HG02623 (cell line): ENCODE measurements around the gene ATP11B.
A peak's percentile ranks its signal among the peaks of the same experiment; 100 is the strongest.

ENCODE experiments used
- ATAC-seq: cut with Tn5 transposase; IDR thresholded peaks from one replicate; pipeline ENCODE4 v1.9.1; 2021; ENCODE audit warnings: moderate library complexity; ENCODE audit not compliant: unreplicated experiment

The ATP11B gene

GRCh38 chr3:182908471-182908870 is 115.2 kb downstream of the ATP11B start:
- ATAC-seq = no peak

GRCh38 chr3:182909318-182910040 is 116.2 kb downstream of the ATP11B start:
- no peak for ATAC-seq

GRCh38 chr3:182910936-182911781 is 117.9 kb downstream of the ATP11B start:
- no peak for ATAC-seq

GRCh38 chr3:182911782-182912111 is 118.4 kb downstream of the ATP11B start:
- no peak for ATAC-seq

- no peak for ATAC-seq
Observed at GRCh38 chr3:182912474-182912873, 119.2 kb downstream of the ATP11B start.

GRCh38 chr3:182913889-182914288 is 120.6 kb downstream of the ATP11B start:
- ATAC-seq = peak; percentile 87

GRCh38 chr3:182914341-182914740 is 121.0 kb downstream of the ATP11B start:
- ATAC-seq = peak; percentile 26

- no peak for ATAC-seq
Observed at GRCh38 chr3:182917134-182917533, 123.8 kb downstream of the ATP11B start.

GRCh38 chr3:182919866-182920357 is 126.6 kb downstream of the ATP11B start:
- no peak for ATAC-seq

- ATAC-seq = no peak
Observed at GRCh38 chr3:182920515-182921084, 127.3 kb downstream of the ATP11B start.

GRCh38 chr3:182921665-182922355 is 128.5 kb downstream of the ATP11B start:
- no peak for ATAC-seq

GRCh38 chr3:182925330-182925943 is 132.1 kb downstream of the ATP11B start:
- ATAC-seq = peak; percentile 94

- no peak for ATAC-seq
Observed at GRCh38 chr3:182925944-182926337, 132.6 kb downstream of the ATP11B start.

- no peak for ATAC-seq
Observed at GRCh38 chr3:182935803-182936202, 142.5 kb downstream of the ATP11B start.

- ATAC-seq = no peak
Observed at GRCh38 chr3:182936239-182936917, 143.1 kb downstream of the ATP11B start.

- no peak for ATAC-seq
Observed at GRCh38 chr3:182936918-182937285, 143.6 kb downstream of the ATP11B start.

GRCh38 chr3:182937293-182938051 is 144.2 kb downstream of the ATP11B start:
- peak; percentile 86 for ATAC-seq

GRCh38 chr3:182940266-182940808 is 147.0 kb downstream of the ATP11B start:
- no peak for ATAC-seq

- no peak for ATAC-seq
Observed at GRCh38 chr3:182941719-182942118, 148.4 kb downstream of the ATP11B start.
